HAP-1 (cell line): ENCODE measurements around the gene OR12D1.
"Not testable (repeated sequence)": the region's sequence is repeated elsewhere in the genome, so short reads cannot be mapped to it uniquely, and the experiment has no call there.

Source experiments
- DNase-seq, 2 experiments: peaks; one replicate each; pipeline ENCODE4 v3.0.0-alpha.2; 2016 to 2020; ENCODE audit warnings: low spot score in 2 of 2
- H3K27me3 ChIP-seq: fragments of 250-450 bp; sonication (Bioruptor Pico); 2 replicates; pipeline ENCODE4 v1.5.1; 2020; ENCODE audit warnings: low read depth, mild to moderate bottlenecking, moderate library complexity
- H3K36me3 ChIP-seq: fragments of 250-450 bp; sonication (Bioruptor Pico); replicated peaks from 2 replicates; pipeline ENCODE4 v1.5.1; 2020; ENCODE audit warnings: mild to moderate bottlenecking
- H3K4me1 ChIP-seq: fragments of 250-450 bp; sonication (Bioruptor Pico); 2 replicates; pipeline ENCODE4 v1.5.1; 2020; ENCODE audit warnings: mild to moderate bottlenecking
- H3K4me3 ChIP-seq: fragments of 250-450 bp; sonication (Bioruptor Pico); 2 replicates; pipeline ENCODE4 v1.5.1; 2020; ENCODE audit warnings: mild to moderate bottlenecking, moderate library complexity
- H3K9me3 ChIP-seq: fragments of 250-450 bp; sonication (Bioruptor Pico); 2 replicates; pipeline ENCODE4 v1.5.1; 2020; ENCODE audit warnings: mild to moderate bottlenecking, moderate library complexity
- in situ Hi-C: fragments of 300-500 bp; cut with MboI; formaldehyde crosslinking; loops from 3 replicates; pipeline ENCODE4 v1.14.3; 2020; ENCODE audit warnings: low sequenced_read_pairs, inconsistent platforms, mixed read lengths

The OR12D1 gene

DNA sequence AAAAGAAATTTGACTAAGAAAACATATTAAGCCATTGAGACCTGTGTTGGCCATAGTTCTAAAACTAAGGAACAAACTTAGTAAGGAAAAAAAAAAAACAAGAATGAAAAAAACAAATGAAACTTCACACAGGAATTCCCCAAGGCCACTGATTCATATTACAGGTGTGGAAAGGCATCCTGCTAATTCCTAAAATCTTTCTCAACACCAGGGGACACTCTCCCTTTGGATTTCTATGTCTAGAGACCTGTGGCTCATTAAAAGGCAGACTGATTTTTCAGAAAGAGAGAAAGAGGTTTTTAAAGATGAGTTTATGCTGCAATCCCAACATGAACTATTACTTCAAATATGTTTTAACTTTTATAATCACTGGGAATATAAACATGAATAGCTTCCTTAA is at the start of gene OR12D1:
OR12D1 (plus strand) TSS at position 341 of the 400 bp plus-strand sequence.
- H3K4me3 ChIP-seq, result no peak within 1 kb of the TSS
- no peaks in the 10 kb centered on the region for H3K9me3 ChIP-seq
- H3K36me3 ChIP-seq, result no peaks in the 10 kb centered on the region
- DNase-seq, result no peak
- H3K4me1 ChIP-seq, result no peaks in the 10 kb centered on the region
- H3K27me3 ChIP-seq, result no peaks in the 10 kb centered on the region; the same call in 1 of the 2 replicates
- in situ Hi-C loops, result no loop called here

DNA sequence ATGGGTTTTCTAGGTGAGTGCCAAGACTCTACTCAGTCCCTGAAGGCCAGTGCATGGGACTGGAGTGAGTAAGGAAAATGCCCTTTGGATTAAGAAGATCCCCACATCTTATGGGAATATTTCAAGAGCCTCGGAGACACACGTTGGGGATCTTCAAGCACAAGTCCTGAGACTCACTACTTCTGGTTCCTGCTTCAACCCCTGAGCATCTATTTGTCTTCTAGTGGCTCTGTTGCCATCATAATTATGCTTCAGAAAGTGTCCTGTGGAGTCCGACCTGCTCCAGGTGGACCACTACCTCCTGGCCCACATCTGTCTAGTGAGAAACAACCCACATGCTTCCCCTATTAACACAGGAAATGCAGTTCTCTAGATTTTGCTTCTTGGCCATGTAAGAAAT is 46.0 kb upstream of the OR12D1 start, which contains the start of gene OR5V1:
OR5V1 (minus strand) TSS at position 101 of the 400 bp plus-strand sequence. CDS start 12,670 bp downstream, outside the sequence.
- no peaks in the 10 kb centered on the region for H3K9me3 ChIP-seq
- H3K36me3 ChIP-seq, result no peaks in the 10 kb centered on the region
- in situ Hi-C loops, result no loop called here
- H3K27me3 ChIP-seq, result no peaks in the 10 kb centered on the region
- H3K4me1 ChIP-seq, result no peaks in the 10 kb centered on the region
- DNase-seq, result no peak
- no peak within 1 kb of the TSS for H3K4me3 ChIP-seq

DNA sequence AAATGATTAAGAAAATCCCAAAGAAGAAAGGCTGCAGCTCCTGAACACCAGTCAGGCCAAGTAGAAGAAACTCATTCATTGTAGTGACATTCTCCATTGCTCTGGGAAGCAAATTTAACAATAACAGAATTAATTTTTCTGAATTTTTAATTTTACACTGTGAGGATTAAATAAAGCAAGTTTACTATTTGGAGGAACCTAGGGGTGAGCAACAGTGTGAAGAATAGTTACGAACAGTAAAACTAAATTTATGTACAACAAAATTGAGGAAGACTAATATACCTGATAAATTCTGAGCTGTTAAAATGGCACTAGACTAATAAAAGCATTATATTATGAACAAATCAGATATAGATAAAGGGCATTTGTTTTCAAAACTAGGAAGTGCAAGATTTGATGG is 39.5 kb upstream of the OR12D1 start, which contains the start of gene OR12D3:
OR12D3 (minus strand) TSS at position 101 of the 400 bp plus-strand sequence; CDS start at position 97, 4 bp downstream.
- in situ Hi-C loops, result no loop called here
- no peaks in the 10 kb centered on the region for H3K9me3 ChIP-seq
- no peak for DNase-seq
- no peaks in the 10 kb centered on the region for H3K36me3 ChIP-seq
- no peak within 1 kb of the TSS for H3K4me3 ChIP-seq
- H3K27me3 ChIP-seq, result no peaks in the 10 kb centered on the region
- no peaks in the 10 kb centered on the region for H3K4me1 ChIP-seq

DNA sequence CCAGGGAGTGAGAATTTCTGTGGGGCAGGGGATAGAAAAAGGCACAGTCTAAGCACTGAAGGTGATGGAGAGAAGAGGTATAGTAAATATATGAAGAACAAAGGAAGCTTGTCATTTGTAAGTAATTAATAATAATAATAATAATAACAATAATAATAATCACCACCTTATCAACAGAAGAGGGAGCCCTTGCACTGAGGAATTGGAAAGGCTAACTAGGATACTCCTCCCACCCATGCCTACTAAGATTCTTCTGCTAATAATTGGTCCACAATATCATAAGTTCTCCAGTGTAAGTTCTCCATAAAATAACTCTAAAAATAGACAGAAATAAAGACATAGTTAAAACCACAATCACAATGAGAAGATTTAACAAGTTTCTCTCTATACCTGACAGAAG is 38.7 kb upstream of the OR12D1 start:
- in situ Hi-C loops, result no loop called here
- no peak overlapping the region for H3K4me3 ChIP-seq
- H3K4me1 ChIP-seq, result no peaks in the 10 kb centered on the region
- no peaks in the 10 kb centered on the region for H3K36me3 ChIP-seq
- no peaks in the 10 kb centered on the region for H3K9me3 ChIP-seq
- no peaks in the 10 kb centered on the region for H3K27me3 ChIP-seq
- DNase-seq, result no peak

DNA sequence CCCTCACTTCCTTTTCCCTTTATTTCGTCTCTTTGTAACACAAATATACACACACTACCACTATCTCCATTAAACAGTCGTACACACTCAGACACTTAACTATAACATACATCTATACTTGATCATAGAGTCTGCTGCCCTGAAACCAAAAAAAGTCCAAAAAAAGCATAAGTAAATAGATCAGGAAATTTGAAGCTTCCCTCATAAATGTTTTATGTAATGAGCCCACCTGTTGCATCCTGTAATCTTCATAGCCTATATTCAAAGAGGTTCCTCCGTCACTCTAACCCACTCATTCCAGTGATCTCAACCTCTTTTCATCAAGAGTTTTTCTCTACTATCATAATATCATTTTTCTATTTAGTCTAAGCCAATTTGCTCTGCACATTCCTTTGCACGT is 26.2 kb upstream of the OR12D1 start:
- in situ Hi-C loops, result no loop called here
- no peaks in the 10 kb centered on the region for H3K9me3 ChIP-seq
- no peaks in the 10 kb centered on the region; the same call in 1 of the 2 replicates for H3K4me1 ChIP-seq
- no peak overlapping the region for H3K4me3 ChIP-seq
- no peaks in the 10 kb centered on the region for H3K36me3 ChIP-seq
- no peaks in the 10 kb centered on the region for H3K27me3 ChIP-seq
- no peak for DNase-seq

DNA sequence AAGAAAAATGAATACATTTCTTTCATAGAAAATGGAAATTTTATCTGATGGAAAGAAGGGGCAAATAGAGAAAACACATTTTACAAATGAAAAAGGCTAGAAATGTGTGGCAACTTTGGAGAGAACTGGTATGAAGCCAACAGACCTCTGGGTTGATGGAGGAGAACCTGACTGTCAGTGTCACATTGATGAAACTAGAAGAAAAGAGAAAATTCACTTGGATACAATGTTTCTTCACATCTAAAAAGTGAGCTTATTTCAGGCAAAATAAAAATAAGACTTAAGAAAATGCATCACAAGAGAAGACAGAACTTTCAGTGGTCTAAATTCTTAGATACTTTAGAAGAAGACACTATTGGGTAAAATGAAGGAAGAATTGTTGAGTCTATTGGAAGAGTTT is 19.4 kb upstream of the OR12D1 start, which contains the start of gene OR12D2:
OR12D2 (plus strand) TSS at position 301 of the 400 bp plus-strand sequence. CDS start 1,069 bp downstream, outside the sequence.
- DNase-seq, result no peak
- Histone ChIP-seq H3K4me3 (no peak within 1 kb of the TSS), H3K9me3 (no peaks in the 10 kb centered on the region), H3K4me1 (peaks cover 3% of the 10 kb centered on the region), H3K36me3 (no peaks in the 10 kb centered on the region), H3K27me3 (peaks cover under 1% of the 10 kb centered on the region; the same call in 1 of the 2 replicates)
- in situ Hi-C loops, result no loop called here

DNA sequence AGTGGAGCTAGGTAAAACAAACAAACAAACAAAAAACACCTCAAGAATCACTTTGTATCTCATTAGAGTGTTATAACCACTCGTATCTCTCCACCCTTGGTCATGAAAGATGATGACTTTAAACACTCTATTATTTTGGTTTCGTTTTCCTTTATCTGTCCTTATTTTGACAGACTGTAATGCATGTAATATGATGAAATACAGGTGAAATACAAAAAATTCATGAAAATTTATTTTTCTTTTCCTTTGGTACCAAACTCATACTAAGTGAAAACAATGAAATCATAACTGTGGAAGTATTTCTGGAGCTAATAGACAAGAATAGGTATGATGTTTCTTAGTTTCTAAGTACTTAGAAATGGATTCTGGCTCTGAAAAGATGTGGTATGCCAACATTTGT is 15.2 kb upstream of the OR12D1 start:
- DNase-seq, result no peak
- in situ Hi-C loops, result no loop called here
- H3K4me3 ChIP-seq, result no peak overlapping the region
- H3K4me1 ChIP-seq, result peaks cover 3% of the 10 kb centered on the region
- H3K9me3 ChIP-seq, result no peaks in the 10 kb centered on the region
- no peaks in the 10 kb centered on the region for H3K36me3 ChIP-seq
- H3K27me3 ChIP-seq, result peaks cover 2% of the 10 kb centered on the region; the same call in 1 of the 2 replicates

DNA sequence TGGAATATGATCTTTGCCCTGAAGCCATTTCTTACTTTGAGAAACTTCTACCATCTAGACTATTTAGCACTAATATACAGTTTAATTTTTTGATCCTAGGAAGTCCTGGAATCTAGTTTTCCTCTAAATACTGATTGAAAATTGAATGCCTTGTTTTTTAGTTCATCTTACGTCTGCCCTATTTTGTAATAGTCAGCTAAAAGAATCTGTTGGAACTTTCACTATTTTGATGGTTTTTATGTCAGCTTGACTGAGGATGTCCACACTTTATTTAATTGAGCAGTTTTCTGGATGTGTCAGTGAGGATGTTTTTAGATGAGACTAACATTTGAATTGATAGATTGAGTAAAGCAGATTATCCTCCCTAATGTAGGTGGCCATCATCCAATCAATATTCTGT is 10.9 kb upstream of the OR12D1 start:
- Histone ChIP-seq H3K4me3 (no peak overlapping the region), H3K27me3 (peaks cover 2% of the 10 kb centered on the region; the same call in 1 of the 2 replicates), H3K36me3 (no peaks in the 10 kb centered on the region), H3K4me1 (no peaks in the 10 kb centered on the region), H3K9me3 (no peaks in the 10 kb centered on the region)
- in situ Hi-C loops, result no loop called here
- DNase-seq, result no peak

DNA sequence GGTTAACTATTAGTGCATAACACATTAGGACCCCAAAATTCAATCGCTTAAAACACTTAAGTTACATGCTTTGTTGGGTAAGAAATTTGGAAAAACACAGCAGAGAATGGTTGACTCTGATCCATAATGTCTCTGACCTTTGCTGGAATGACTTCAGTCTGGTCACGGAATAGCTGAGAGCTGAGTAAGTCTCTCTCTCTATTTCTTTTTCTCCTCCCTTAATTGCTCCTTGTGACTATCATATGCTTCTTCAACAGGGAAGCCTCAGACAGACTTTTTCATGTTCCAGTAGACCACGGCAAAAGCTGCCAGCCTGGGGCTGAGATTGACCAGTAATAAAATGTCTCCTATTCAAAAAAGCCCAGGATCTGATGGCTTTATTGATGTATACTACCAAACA is 4.8 kb downstream of the OR12D1 start:
- peaks cover 3% of the 10 kb centered on the region; the same call in 1 of the 2 replicates for H3K27me3 ChIP-seq
- H3K4me1 ChIP-seq, result no peaks in the 10 kb centered on the region
- no peak for DNase-seq
- H3K9me3 ChIP-seq, result no peaks in the 10 kb centered on the region
- in situ Hi-C loops, result no loop called here
- H3K4me3 ChIP-seq, result no peak overlapping the region
- no peaks in the 10 kb centered on the region for H3K36me3 ChIP-seq

DNA sequence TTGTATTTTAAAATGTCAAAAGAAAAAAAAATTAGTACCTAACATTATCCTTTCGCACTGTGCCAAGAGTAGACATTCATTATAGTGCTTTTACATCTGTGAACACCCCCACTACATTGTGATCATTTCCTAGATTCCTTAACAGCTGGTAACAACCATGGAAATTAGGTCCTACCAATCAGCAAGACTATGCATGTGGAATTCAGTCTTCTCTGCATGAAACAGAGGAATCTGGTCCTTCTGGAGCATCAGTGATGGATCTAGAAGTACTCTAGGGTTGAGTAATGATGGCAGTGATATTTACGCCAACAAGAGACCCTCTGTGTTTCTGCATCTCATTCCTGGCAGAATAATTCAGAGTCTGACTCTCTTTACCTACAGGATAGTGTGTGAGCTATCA is 9.4 kb downstream of the OR12D1 start:
- no peaks in the 10 kb centered on the region for H3K4me1 ChIP-seq
- in situ Hi-C loops, result no loop called here
- H3K27me3 ChIP-seq, result 0 out of 2 replicates have a peak, but pooled peaks cover 3% of the 10 kb centered on the region
- no peaks in the 10 kb centered on the region for H3K9me3 ChIP-seq
- H3K4me3 ChIP-seq, result no peak overlapping the region
- no peak for DNase-seq
- H3K36me3 ChIP-seq, result no peaks in the 10 kb centered on the region

DNA sequence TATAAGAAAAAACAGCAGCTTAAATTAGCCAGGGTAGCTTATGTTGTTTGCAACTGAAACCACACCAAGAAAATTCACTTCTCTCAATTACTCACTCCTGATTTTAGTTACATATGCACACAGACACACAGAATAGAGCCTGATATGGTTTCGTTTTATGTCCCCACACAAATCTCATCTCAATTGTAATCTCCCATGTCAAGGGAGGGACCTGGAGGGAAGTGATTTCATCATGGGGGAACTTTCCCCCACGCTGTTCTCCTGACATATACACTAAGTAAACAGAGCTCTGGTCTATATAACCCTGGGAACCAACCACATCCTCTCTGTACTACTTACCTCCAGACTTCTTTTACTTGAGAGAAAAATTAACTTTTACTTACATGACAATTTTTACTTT is 9.8 kb downstream of the OR12D1 start:
- H3K9me3 ChIP-seq, result no peaks in the 10 kb centered on the region
- 0 out of 2 replicates have a peak, but pooled peaks cover 3% of the 10 kb centered on the region for H3K27me3 ChIP-seq
- in situ Hi-C loops, result no loop called here
- H3K4me1 ChIP-seq, result no peaks in the 10 kb centered on the region
- DNase-seq, result no peak
- H3K36me3 ChIP-seq, result no peaks in the 10 kb centered on the region
- no peak overlapping the region for H3K4me3 ChIP-seq

DNA sequence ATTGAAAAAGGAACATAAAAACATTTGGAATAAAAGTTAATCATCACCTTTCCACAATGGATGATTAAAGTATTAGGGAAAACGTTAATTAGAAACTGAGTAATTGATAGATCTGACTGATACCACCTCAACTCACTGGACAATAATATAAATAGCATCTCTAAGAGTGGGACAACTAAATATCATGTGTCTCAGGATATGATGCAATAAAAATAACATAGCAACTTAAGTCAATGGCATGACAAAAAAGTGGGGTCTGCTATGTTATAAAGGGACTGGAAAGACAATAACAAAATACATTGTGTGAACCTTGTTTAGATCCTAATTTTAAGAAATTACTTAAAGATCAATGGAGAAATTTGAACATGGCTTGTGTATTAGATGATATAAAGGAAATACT is 10.3 kb downstream of the OR12D1 start:
- H3K36me3 ChIP-seq, result no peaks in the 10 kb centered on the region
- H3K4me3 ChIP-seq, result no peak overlapping the region
- no peaks in the 10 kb centered on the region for H3K4me1 ChIP-seq
- 0 out of 2 replicates have a peak, but pooled peaks cover 3% of the 10 kb centered on the region for H3K27me3 ChIP-seq
- in situ Hi-C loops, result no loop called here
- no peaks in the 10 kb centered on the region for H3K9me3 ChIP-seq
- DNase-seq, result no peak

DNA sequence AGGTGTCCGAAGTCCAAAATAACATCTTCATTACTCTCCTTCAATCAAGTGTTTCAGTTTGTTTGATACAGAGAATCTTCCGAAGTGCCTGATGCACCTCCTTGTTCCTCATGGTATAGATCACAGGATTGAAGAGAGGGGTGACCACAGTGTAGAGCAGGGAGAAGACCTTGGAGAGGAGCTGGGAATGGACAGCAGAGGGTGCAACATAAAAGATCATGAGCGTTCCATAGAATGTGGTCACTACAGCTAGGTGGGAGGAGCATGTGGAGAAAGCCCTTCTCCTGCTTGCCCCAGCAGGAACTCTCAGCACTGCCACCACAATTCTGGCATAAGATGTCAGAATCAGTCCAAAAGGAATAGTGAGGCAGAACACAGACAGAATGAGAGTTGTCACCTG is 11.9 kb downstream of the OR12D1 start:
- no peaks in the 10 kb centered on the region for H3K4me1 ChIP-seq
- H3K4me3 ChIP-seq, result no peak overlapping the region
- 0 out of 2 replicates have a peak, but pooled peaks cover 3% of the 10 kb centered on the region for H3K27me3 ChIP-seq
- in situ Hi-C loops, result no loop called here
- DNase-seq, result no peak
- H3K9me3 ChIP-seq, result no peaks in the 10 kb centered on the region
- H3K36me3 ChIP-seq, result no peaks in the 10 kb centered on the region

DNA sequence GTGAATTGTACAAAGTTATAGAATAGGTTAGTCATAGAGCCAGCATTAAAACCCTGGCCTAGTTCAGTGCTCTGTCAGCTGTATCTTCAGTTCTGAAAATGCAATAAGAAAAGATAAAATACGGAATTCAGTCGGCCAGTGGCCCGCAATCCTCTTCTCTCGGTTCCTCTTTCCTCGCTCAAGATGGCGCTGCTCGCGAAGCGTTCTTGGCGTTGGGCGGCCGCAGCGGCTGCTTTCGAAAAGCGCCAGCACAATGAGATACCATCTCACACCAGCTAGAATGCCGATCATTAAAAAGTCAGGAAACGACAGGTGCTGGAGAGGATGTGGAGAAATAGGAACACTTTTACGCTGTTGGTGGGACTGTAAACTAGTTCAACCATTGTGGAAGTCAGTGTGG is 22.0 kb downstream of the OR12D1 start:
- DNase-seq, H3K36me3 ChIP-seq, H3K4me3 ChIP-seq, H3K4me1 ChIP-seq, in situ Hi-C loops, H3K27me3 ChIP-seq, H3K9me3 ChIP-seq: not testable (repeated sequence)

DNA sequence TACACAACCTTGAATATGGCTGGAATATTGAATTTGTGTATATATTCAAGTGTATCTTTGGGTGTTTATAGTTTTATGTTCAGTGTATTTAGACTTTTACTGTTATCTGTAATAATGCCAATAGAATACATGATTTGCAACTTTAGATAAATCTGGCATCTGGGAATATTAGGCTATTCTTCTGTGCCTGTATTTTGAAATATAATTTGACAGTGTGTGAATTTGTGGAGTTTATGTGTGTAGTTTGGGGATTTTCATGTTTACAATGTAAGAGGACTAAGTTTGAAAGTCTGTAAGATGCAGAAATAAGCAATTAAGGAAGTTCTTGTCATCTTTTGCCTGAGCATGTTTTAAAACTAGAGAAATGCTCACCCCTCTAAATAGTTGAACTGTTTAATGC is 24.3 kb downstream of the OR12D1 start, which contains the start of gene OR10C1:
OR10C1 (plus strand) TSS at position 301 of the 400 bp plus-strand sequence. CDS start 710 bp downstream, outside the sequence.
- no peak within 1 kb of the TSS for H3K4me3 ChIP-seq
- H3K27me3 ChIP-seq, result no peaks in the 10 kb centered on the region
- no peaks in the 10 kb centered on the region for H3K36me3 ChIP-seq
- in situ Hi-C loops, result no loop called here
- no peaks in the 10 kb centered on the region for H3K4me1 ChIP-seq
- no peak for DNase-seq
- no peaks in the 10 kb centered on the region for H3K9me3 ChIP-seq
